GM12878 (cell line): ENCODE results near the gene RETREG2. TPM values are rescaled to one million over a fixed set of nuclear protein-coding genes. Genes with fewer than 3 reads are reported as not detected.

Source experiments
- ATAC-seq: fragments of 200-7000 bp; cut with Tn5 transposase; 3 replicates; pipeline ENCODE4 v1.9.1; 2020; ENCODE audit warnings: mild to moderate bottlenecking, moderate library complexity
- BruUV-seq: library from RNA; stranded (reverse); fragments of 400-500 nt; replicated peaks from 2 replicates; lab custom pipeline; 2021; lab: Mats Ljungman, UMichigan
- CTCF ChIA-PET: fragments of 300-600 bp; sonication (Branson Sonifier 250); formaldehyde crosslinking; extraction: SDS; loops from one replicate; lab custom pipeline; 2021; ENCODE audit warnings: inconsistent platforms; lab: Yijun Ruan, JAX
- POLR2A ChIA-PET: fragments of 350-600 bp; formaldehyde crosslinking; extraction: SDS; loops from one replicate; lab custom pipeline; 2021; ENCODE audit warnings: inconsistent platforms; lab: Charles Lee
- RAD21 ChIA-PET: fragments of 300-600 bp; sonication (Branson Sonifier 250); formaldehyde crosslinking; loops from one replicate; lab custom pipeline; 2023; ENCODE audit warnings: antibody characterized with exemption; ENCODE audit not compliant: unreplicated experiment; lab: Charles Lee
- SMC1A ChIA-PET: fragments of 300-600 bp; sonication (Branson Sonifier 250); formaldehyde crosslinking; loops from one replicate; lab custom pipeline; 2023; ENCODE audit not compliant: unreplicated experiment, uncharacterized antibody; lab: Charles Lee
- DNase-seq: peaks from one replicate; pipeline ENCODE4 v3.0.0-alpha.2; 2011; ENCODE audit warnings: low read depth, low spot score
- FAIRE-seq: peaks from 3 replicates; lab custom pipeline; 2011; peaks lifted over from hg19 to GRCh38; lab: Jason Lieb, UNC
- H2AFZ ChIP-seq: 2 replicates; pipeline ENCODE4 v1.6.0; 2011; ENCODE audit warnings: low read depth, low read length, control low read depth; ENCODE audit not compliant: control insufficient read depth
- H3K27ac ChIP-seq: 2 replicates; pipeline ENCODE4 v1.5.1; 2011; ENCODE audit warnings: control low read depth; ENCODE audit not compliant: control insufficient read depth, insufficient read depth
- H3K27me3 ChIP-seq, 2 experiments: replicated peaks in 1 of 2; 2 replicates each; pipeline versions ENCODE4 v1.6.0 to v1.6.1; 2011; ENCODE audit warnings: low read length in 1 of 2; ENCODE audit not compliant: control insufficient read depth in 2 of 2, insufficient read depth in 2 of 2
- H3K36me3 ChIP-seq, 2 experiments: 2 replicates each; pipeline ENCODE4 v1.5.1; 2011; ENCODE audit warnings: low read length in 1 of 2; ENCODE audit not compliant: control insufficient read depth in 2 of 2, insufficient read depth in 2 of 2
- H3K4me1 ChIP-seq: 2 replicates; pipeline ENCODE4 v1.6.1; 2011; ENCODE audit warnings: mild to moderate bottlenecking, low read length, moderate library complexity, mixed read lengths; ENCODE audit not compliant: control insufficient read depth, insufficient read depth
- H3K4me2 ChIP-seq: 2 replicates; pipeline ENCODE4 v1.6.0; 2011; ENCODE audit warnings: control low read depth; ENCODE audit not compliant: control insufficient read depth, insufficient read depth
- H3K4me3 ChIP-seq: fragments of 200-600 bp; sonication (generic); 2 replicates; pipeline ENCODE4 v1.5.1; 2016
- H3K79me2 ChIP-seq: 2 replicates; pipeline ENCODE4 v1.6.0; 2011; ENCODE audit warnings: low read length; ENCODE audit not compliant: control insufficient read depth, insufficient read depth
- H3K9ac ChIP-seq: 2 replicates; pipeline ENCODE4 v1.8.0; 2011; ENCODE audit warnings: low read length, control low read depth, mixed read lengths; ENCODE audit not compliant: control insufficient read depth, insufficient read depth
- H3K9me3 ChIP-seq: replicated peaks from 3 replicates; pipeline ENCODE4 v1.5.1; 2011; ENCODE audit warnings: mild to moderate bottlenecking, low read length; ENCODE audit not compliant: control insufficient read depth, insufficient read depth
- H4K20me1 ChIP-seq: 2 replicates; pipeline ENCODE4 v1.6.0; 2011; ENCODE audit not compliant: control insufficient read depth, insufficient read depth
- MYC ChIP-seq: IDR thresholded peaks from 2 replicates; pipeline ENCODE4 v1.6.1; 2011; ENCODE audit warnings: mild to moderate bottlenecking, low read length, moderate library complexity, inconsistent platforms; ENCODE audit not compliant: insufficient read depth, insufficient replicate concordance, insufficient read length, severe bottlenecking
- POLR2A ChIP-seq: IDR thresholded peaks from 2 replicates; pipeline ENCODE4 v1.6.1; 2011; ENCODE audit warnings: low read depth, mild to moderate bottlenecking, low read length
- RBBP5 ChIP-seq: fragments of 200-600 bp; sonication (generic); conservative IDR thresholded peaks from 2 replicates; pipeline ENCODE4 v1.6.1; 2016
- RFX5 ChIP-seq: IDR thresholded peaks from 2 replicates; pipeline ENCODE4 v1.6.1; 2011; ENCODE audit warnings: low read depth, low read length, improper control_type of control experiment
- WGBS: methylation state at CpG from one replicate; pipeline ENCODE4 v1.1.6; 2016; ENCODE audit warnings: low lambda C conversion rate; ENCODE audit not compliant: insufficient replicate concordance, insufficient coverage; ENCODE audit errors: missing lambda C conversion rate; 5-methylcytosine and 5-hydroxymethylcytosine counted together
- in situ Hi-C: fragments of 300-500 bp; cut with MboI; formaldehyde crosslinking; loops from 9 replicates; pipeline ENCODE4 v1.14.3; 2018; ENCODE audit warnings: mixed read lengths
- intact Hi-C: fragments of 100-400 bp; cut with micrococcal nuclease; formaldehyde crosslinking; loops from one replicate; pipeline ENCODE4 v1.14.2; 2022; ENCODE audit not compliant: unreplicated experiment
- polyA plus RNA-seq, 11 experiments: library from polyadenylated mRNA; depleted of rRNA in 4 of 11; unstranded in 6 of 11; stranded (reverse) in 5 of 11; fragments of >200 nt; fragmentation: Nextera tagmentation in 4 of 11; fragmentation: Illumina TruSeq in 1 of 11; extraction: Ambion mirVana in 4 of 11; extraction: Trizol in 1 of 11; gene quantifications; 1 replicate in 1 of 11; 2 replicates in 10 of 11; pipeline versions ENCODE4 v1.2.1 to v1.2.3, GENCODE V29; 2011 to 2016; ENCODE audit warnings: inconsistent platforms in 2 of 11, missing spikeins in 2 of 11, low read depth in 1 of 11
- total RNA-seq, 4 experiments: library from RNA; depleted of rRNA in 3 of 4; stranded (reverse); fragments of >200 nt in 3 of 4; fragmentation: Illumina TruSeq in 1 of 4; extraction: Trizol in 1 of 4; gene quantifications; 2 replicates each; pipeline versions ENCODE4 v1.2.1 to v1.2.3, GENCODE V29; 2013 to 2021

RETREG2 gene
- total and polyA plus RNA-seq, 10 of the 15 experiments (the other 5 are each of a cell fraction or from before 2014, with no cell fraction given), result 10.1 to 72.0 (median 28.3) TPM

DNA sequence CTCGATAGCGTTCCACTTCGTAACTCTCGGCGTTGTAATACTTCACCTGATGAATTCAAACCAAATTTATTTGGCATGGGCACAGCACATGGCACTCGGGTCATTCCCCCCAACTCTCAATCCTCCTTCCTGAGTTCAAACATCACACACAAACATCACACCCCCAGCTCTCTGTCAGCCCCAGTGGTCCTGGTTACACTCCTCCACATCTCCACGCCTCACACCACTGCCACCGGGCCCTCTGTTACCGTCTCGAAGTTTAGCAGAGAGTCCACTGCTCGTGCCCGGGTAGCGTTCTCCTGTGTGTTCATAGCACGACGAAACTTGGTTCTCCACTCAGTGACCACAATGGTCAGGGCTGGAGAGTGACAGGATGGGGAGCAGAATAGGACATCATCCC lies 36.1 kb downstream of the RETREG2 start (continued):
- TF ChIP-seq MYC, result no peak

DNA sequence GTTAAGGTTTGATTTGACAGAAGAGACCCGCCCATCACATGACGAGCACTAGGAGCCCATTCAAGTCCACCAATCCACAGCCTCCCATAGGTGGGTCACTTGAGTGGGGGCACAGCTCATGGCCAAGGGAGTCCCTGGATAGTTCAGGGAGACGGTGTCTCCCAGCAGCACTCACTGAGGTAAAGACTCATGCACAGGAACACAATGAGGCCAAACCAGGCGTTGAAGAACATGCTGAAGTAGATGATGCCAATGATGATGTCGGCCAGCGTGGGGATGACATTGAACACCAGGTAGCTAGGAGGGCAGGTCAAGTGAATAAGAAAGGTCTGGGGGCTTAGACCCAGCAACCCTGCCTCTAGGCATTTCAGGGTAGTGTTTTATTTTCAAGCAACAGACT lies 36.7 kb downstream of the RETREG2 start:
- CTCF ChIA-PET, result interaction anchor here (0.6 to 3.2 kb wide), 5 partner anchors 9 to 84 kb away, joined by 3 to 14 read pairs (median 4); no protein-coding TSS in a partner anchor
- H3K36me3 ChIP-seq, result peaks cover 0 to 15% of the 10 kb centered on the region in 2 experiments; a peak in 3 of 4 replicates
- BruUV-seq, result no TSS peak
- DNase-seq (no peak), ATAC-seq (no peak), FAIRE-seq (no peak)
- intact Hi-C loops, result no loop called here
- no peak overlapping the region for H3K4me2 ChIP-seq
- H3K4me3 ChIP-seq, result no peak overlapping the region
- no peak overlapping the region for H3K27ac ChIP-seq
- POLR2A ChIA-PET, result no interaction called here
- no peak overlapping the region for H2AFZ ChIP-seq
- SMC1A ChIA-PET, result no interaction called here
- no peaks in the 10 kb centered on the region for H3K9me3 ChIP-seq
- in situ Hi-C loops, result no loop called here
- no peaks in the 10 kb centered on the region; the same call in 1 of the 2 replicates for H4K20me1 ChIP-seq
- H3K9ac ChIP-seq, result no peak overlapping the region
- H3K27me3 ChIP-seq, result no peaks in the 10 kb centered on the region
- peaks cover 16% of the 10 kb centered on the region for H3K4me1 ChIP-seq
- WGBS, result 91% methylated on average over 6 of the region's 6 CpGs
- H3K79me2 ChIP-seq, result peaks cover 14% of the 10 kb centered on the region
- TF ChIP-seq POLR2A, result 0 out of 2 replicates have a peak, but pooled peaks have one; percentile 21
- no peak for TF ChIP-seq RFX5
- TF ChIP-seq RBBP5, result no peak
- RAD21 ChIA-PET, result no interaction called here
